Fibroblast of mammary gland (primary cell): ENCODE data around the gene SAPCD2.
"Not testable (repeated sequence)": the region's sequence is repeated elsewhere in the genome, so short reads cannot be mapped to it uniquely, and the experiment has no call there.

ENCODE experiments used
- DNase-seq: peaks from one replicate; pipeline ENCODE4 v3.0.0-alpha.2; 2010; ENCODE audit warnings: low read depth
- H3K4me3 ChIP-seq: 2 replicates; pipeline ENCODE4 v1.5.1; 2011; ENCODE audit warnings: low read depth, mild to moderate bottlenecking, low read length, moderate library complexity; ENCODE audit not compliant: control insufficient read depth
- TF ChIP-seq, protein P1 (sequence below): conservative IDR thresholded peaks from 2 replicates; pipeline ENCODE4 v1.5.1; 2011; ENCODE audit warnings: low read depth, low read length, inconsistent platforms; ENCODE audit not compliant: control insufficient read depth, insufficient read depth

Gene SAPCD2

DNA sequence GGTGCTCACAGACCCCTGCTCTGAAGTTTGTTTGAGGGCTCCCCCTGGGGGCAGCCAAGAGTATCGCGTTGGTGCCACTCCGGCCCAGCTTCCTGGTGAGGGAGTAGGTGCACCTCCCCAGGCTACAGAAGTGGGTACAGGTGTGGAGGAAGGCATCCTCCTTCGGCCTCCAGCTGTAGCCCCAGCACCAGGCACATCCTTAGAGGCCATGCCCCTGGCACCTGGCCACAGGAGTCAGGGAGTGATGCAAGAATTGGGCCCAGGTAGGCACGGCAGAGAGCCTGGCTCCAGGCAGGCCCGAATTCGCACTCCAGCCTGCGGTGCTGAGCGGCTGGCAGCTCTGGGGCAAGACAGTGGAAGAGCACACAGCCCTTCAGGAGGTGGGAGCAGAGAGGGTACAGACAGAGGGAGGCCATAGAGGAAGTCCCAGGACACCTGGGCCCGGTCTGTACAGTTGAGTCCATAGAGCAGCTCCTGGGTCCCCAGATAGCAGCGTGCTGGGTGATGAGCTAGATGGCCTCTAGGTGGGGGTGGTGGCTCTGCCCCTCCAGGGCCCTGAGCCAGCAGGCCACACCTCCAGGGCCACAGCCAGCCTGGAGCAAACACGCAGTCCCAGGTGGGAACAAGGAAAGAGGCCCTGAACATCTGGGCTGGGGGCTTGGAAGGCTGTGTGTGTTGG is 2.4 kb downstream of the SAPCD2 start:
- TF ChIP-seq, protein P1, sequence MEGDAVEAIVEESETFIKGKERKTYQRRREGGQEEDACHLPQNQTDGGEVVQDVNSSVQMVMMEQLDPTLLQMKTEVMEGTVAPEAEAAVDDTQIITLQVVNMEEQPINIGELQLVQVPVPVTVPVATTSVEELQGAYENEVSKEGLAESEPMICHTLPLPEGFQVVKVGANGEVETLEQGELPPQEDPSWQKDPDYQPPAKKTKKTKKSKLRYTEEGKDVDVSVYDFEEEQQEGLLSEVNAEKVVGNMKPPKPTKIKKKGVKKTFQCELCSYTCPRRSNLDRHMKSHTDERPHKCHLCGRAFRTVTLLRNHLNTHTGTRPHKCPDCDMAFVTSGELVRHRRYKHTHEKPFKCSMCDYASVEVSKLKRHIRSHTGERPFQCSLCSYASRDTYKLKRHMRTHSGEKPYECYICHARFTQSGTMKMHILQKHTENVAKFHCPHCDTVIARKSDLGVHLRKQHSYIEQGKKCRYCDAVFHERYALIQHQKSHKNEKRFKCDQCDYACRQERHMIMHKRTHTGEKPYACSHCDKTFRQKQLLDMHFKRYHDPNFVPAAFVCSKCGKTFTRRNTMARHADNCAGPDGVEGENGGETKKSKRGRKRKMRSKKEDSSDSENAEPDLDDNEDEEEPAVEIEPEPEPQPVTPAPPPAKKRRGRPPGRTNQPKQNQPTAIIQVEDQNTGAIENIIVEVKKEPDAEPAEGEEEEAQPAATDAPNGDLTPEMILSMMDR: peak; percentile 77
- DNase-seq: peak; percentile 77
- H3K4me3 ChIP-seq: no peak overlapping the region

DNA sequence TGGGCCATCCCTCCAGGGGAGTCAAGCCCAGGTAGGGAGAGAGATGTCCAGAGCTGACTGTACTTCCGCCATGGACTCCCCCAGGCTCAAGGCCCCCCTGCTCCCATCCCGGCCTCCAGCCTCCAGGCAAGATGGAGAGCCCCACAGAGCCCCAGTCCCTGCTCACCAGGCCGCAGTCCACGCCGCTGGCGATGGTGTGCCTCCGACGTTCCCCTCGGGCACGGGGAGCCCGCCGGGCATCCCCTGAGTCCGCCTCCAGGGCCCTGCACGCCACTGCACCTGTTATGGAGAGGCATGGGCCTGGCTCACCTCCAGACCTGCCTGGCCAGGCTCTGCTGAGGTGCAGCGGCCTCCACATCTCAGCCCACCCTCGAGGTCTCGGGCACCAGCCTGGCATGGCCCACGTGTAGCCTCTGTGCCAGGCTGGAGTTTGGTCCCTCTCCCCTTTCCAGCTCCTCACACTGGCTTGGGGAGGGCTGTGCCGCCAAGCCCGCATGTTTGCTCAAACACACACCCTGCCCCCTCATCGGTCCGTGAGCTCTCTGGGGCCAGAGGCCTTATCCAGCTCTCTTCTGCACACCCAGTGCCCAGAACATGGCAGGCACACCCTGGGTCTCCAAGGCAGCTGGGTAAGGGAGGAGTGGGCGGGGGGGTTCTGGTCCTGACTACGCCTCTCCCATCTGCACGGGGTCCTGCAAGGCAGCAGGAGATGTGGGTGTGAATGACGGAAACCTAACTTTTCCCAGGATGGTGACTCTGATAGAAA is 4.1 kb downstream of the SAPCD2 start:
- TF ChIP-seq, protein P1: no peak
- H3K4me3 ChIP-seq: no peak overlapping the region
- no peak for DNase-seq

DNA sequence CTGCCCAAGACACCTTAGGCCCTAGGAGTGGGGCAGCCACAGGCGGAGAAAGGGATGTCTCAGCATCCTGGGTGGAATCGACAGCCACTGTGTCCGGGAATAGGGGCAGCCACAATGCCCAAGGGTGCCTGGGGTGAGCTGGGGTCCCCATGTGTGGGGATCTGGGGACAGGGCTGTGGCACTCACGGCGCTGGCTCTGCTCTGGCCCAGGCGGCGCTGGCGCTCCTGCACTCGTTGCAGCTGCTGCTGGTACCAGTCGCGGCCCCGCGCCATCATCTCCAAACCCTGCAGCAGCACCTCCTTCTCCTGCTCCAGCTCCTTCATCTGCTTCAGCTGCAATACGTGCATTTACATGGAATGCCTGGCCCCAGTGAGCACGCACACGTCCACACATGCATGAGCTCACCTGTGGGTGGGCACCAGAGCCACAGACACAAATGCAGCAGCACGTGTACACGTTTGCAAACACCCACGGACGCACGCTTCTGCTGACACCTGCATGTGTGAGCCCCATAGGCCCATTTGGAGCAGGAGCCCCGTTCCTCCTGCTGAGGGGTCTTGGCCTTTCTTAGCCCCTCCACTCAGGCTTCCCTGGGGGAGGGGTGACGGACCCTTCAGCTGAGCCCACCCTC is 4.9 kb downstream of the SAPCD2 start:
- TF ChIP-seq, protein P1: no peak
- DNase-seq: no peak
- H3K4me3 ChIP-seq: no peak overlapping the region

DNA sequence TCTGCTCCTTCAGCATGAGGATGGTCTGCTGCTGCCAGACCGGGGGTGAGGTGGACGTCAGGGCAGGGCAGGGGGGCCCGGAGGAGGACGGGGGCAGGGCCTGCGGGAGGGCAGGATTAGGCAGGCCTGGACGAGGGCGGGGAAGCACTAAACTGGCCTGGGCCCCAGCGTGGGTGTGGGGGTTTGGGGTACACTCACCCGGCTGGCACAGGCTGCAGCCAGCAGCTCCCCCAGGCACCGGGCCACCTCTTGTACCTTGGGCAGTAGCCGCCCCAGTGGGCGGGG is 5.5 kb downstream of the SAPCD2 start:
- no peak for DNase-seq
- H3K4me3 ChIP-seq: no peak overlapping the region
- TF ChIP-seq, protein P1: no peak

DNA sequence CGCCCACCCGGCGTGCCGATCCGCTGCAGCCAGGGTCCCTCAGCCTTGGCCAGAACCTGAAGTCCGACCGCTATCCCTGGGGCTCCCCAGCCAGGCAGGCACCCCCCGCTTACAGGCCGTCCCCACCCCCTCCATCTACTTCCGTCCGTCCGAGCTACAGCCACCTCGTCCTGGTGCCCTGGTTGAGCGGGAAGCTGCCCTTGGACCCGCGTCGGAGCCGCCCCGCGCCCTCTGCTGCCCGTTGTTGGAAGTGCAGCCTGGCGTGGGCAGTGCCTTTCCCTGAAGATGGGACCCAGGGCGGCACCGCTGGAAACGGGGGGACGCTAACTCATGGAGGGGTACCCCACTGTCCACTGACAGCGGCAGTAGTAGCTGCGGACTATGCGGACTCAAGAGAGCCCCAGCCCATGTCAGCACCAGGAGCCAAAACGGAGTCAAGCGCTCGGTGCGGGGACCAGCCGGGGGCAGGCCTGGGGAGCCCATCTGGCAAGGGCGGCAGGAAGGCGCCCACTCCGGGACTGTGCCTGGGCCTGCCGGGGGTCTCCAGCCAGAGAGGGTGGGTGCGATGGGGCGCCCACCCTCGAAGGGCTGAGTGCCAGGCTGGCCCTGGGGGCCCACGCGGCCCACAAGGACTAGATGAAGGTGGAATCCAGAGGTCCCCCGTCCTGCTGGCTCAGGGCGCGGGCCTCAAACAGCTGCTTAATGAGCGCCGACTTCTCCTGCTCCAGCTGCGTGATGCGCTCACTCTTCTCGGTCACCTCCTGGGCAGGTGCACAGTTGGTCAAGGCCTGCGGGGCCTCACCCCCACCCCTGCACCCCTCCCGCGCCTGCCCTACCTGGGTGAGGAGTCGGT is 6.1 kb downstream of the SAPCD2 start:
- TF ChIP-seq, protein P1: peak; percentile 75
- peak; percentile 40 for DNase-seq
- H3K4me3 ChIP-seq: no peak overlapping the region

DNA sequence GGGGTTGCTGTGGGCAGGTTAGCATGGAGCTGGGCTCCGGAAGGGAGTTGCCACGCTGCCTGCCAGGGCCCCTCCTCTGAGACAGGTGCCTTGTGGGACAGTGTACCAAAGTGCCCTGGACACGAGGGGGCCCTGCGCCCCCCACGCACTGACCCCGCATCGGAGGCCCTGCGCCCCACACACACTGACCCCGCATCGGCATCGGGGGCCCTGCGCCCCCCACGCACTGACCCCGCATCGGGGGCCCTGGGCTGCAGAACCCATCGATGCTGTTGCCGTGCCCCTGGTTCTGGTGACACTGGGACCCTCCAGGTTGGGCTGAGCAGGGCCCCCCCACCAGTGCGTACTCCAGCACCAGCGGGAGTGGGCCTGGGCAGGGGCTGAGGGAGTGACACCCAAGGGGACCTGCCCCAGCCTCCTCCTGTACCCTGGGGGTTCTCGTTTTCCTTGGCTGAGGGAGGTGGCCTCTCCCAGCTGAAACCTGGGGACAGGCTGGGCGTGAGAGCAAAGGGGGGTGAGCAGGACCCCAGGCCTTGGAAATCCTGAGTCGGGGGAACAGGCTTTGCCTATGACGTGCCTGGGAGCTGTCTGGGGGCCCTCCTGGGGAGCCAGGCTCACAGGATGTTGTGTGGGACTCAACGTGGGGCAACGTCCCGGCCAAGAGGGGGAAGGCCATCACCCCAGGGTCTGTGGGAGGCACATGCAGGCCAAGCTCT is 6.9 kb downstream of the SAPCD2 start:
- no peak overlapping the region for H3K4me3 ChIP-seq
- no peak for DNase-seq
- TF ChIP-seq, protein P1: no peak

DNA sequence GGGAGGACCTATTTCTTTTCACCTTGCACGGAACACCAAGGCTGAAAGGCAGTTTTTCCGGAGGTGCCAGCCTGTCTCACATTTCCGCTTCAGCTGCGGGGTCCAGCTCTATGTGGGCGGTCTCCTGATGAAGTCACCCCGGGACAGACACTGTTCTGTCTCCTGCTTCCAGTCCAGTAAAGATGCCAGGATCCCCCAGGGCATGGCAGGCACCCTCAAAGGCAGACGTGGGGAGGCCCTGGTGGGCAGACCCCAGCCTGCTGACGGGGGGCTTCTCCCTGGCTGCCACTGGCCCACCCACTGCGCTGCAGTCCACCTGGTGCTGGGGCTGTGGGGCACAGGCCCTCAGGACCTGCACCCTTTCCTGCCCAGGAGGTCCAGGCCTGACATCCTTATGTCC is 7.6 kb downstream of the SAPCD2 start:
- not testable (repeated sequence) for H3K4me3 ChIP-seq, DNase-seq
